H9 (cell line): ENCODE results near the gene FAM219B. TPM values are rescaled to one million over a fixed set of nuclear protein-coding genes. Genes with fewer than 3 reads are reported as not detected.

ENCODE experiments used
- DNase-seq: peaks from one replicate; pipeline ENCODE4 v3.0.0-alpha.2; 2017
- H2AFZ ChIP-seq: one replicate; pipeline ENCODE4 v1.6.1; 2013; ENCODE audit warnings: mild to moderate bottlenecking, low read length, control low read depth, moderate library complexity
- H2AK5ac ChIP-seq: 2 replicates; pipeline ENCODE4 v1.6.1; 2013; ENCODE audit warnings: low read length, control low read depth, mixed read lengths; ENCODE audit not compliant: insufficient read length
- H2BK120ac ChIP-seq: one replicate; pipeline ENCODE4 v1.6.1; 2013; ENCODE audit warnings: low read depth, mild to moderate bottlenecking, low read length, control low read depth, inconsistent platforms; ENCODE audit not compliant: poor library complexity, severe bottlenecking
- H2BK12ac ChIP-seq: 2 replicates; pipeline ENCODE4 v1.6.1; 2013; ENCODE audit warnings: low read length, control low read depth, mixed read lengths, low read depth; ENCODE audit not compliant: insufficient read length
- H2BK15ac ChIP-seq: 2 replicates; pipeline ENCODE4 v1.6.1; 2013; ENCODE audit warnings: low read depth, low read length, control low read depth
- H2BK20ac ChIP-seq: one replicate; pipeline ENCODE4 v1.6.1; 2013; ENCODE audit warnings: low read depth, mild to moderate bottlenecking, low read length, control low read depth, inconsistent platforms; ENCODE audit not compliant: poor library complexity, severe bottlenecking
- H2BK5ac ChIP-seq: 2 replicates; pipeline ENCODE4 v1.6.1; 2013; ENCODE audit warnings: low read length, control low read depth, mixed read lengths; ENCODE audit not compliant: insufficient read length
- H3K14ac ChIP-seq: 2 replicates; pipeline ENCODE4 v1.6.1; 2013; ENCODE audit warnings: low read length, control low read depth; ENCODE audit not compliant: insufficient read depth
- H3K18ac ChIP-seq: 2 replicates; pipeline ENCODE4 v1.6.1; 2013; ENCODE audit warnings: low read depth, mild to moderate bottlenecking, mixed read lengths, low read length, control low read depth; ENCODE audit not compliant: insufficient read length
- H3K23ac ChIP-seq: 2 replicates; pipeline ENCODE4 v1.6.1; 2013; ENCODE audit warnings: low read length, control low read depth, mixed read lengths, low read depth; ENCODE audit not compliant: insufficient read length
- H3K23me2 ChIP-seq: 2 replicates; pipeline ENCODE4 v1.6.1; 2013; ENCODE audit warnings: low read depth, mild to moderate bottlenecking, mixed read lengths, low read length, control low read depth; ENCODE audit not compliant: insufficient read length, poor library complexity, severe bottlenecking
- H3K27ac ChIP-seq: 2 replicates; pipeline ENCODE4 v1.5.1; 2013; ENCODE audit warnings: low read length, control low read depth, mixed read lengths, low read depth; ENCODE audit not compliant: insufficient read length
- H3K27me3 ChIP-seq: 2 replicates; pipeline ENCODE4 v1.6.1; 2013; ENCODE audit warnings: low read length, control low read depth, inconsistent platforms; ENCODE audit not compliant: insufficient read depth
- H3K4ac ChIP-seq: 2 replicates; pipeline ENCODE4 v1.6.1; 2013; ENCODE audit warnings: low read depth, mild to moderate bottlenecking, control low read depth, inconsistent platforms, low read length, moderate library complexity
- H3K4me1 ChIP-seq: 2 replicates; pipeline ENCODE4 v1.6.1; 2013; ENCODE audit warnings: low read length, control low read depth, inconsistent platforms; ENCODE audit not compliant: insufficient read depth
- H3K4me2 ChIP-seq: 2 replicates; pipeline ENCODE4 v1.6.1; 2013; ENCODE audit warnings: low read length, control low read depth, mixed read lengths; ENCODE audit not compliant: insufficient read length, insufficient read depth
- H3K56ac ChIP-seq: 2 replicates; pipeline ENCODE4 v1.6.1; 2013; ENCODE audit warnings: low read depth, mild to moderate bottlenecking, mixed read lengths, low read length, control low read depth; ENCODE audit not compliant: insufficient read length
- H3K79me1 ChIP-seq: 2 replicates; pipeline ENCODE4 v1.6.1; 2013; ENCODE audit warnings: low read depth, mild to moderate bottlenecking, moderate library complexity, low read length, control low read depth, inconsistent platforms; ENCODE audit not compliant: insufficient read depth, poor library complexity, severe bottlenecking
- H3K79me2 ChIP-seq: 2 replicates; pipeline ENCODE4 v1.6.1; 2013; ENCODE audit warnings: low read length, control low read depth, inconsistent platforms; ENCODE audit not compliant: insufficient read depth
- H3K9ac ChIP-seq: 2 replicates; pipeline ENCODE4 v1.6.1; 2013; ENCODE audit warnings: low read length, control low read depth, mixed read lengths; ENCODE audit not compliant: insufficient read length; ENCODE audit errors: extremely low read depth
- H3K9me3 ChIP-seq: one replicate; pipeline ENCODE4 v1.6.1; 2013; ENCODE audit warnings: low read depth, low read length, inconsistent platforms; ENCODE audit not compliant: control insufficient read depth
- H3T11ph ChIP-seq: one replicate; pipeline ENCODE4 v1.6.1; 2013; ENCODE audit warnings: mild to moderate bottlenecking, low read length, control low read depth, inconsistent platforms
- H4K20me1 ChIP-seq: one replicate; pipeline ENCODE4 v1.6.1; 2013; ENCODE audit not compliant: control insufficient read depth, insufficient read length, insufficient read depth
- H4K5ac ChIP-seq: 2 replicates; pipeline ENCODE4 v1.6.1; 2013; ENCODE audit warnings: low read depth, mild to moderate bottlenecking, mixed read lengths, low read length, control low read depth; ENCODE audit not compliant: insufficient read length
- H4K8ac ChIP-seq: replicated peaks from 2 replicates; pipeline ENCODE4 v1.6.1; 2013; ENCODE audit warnings: low read length, control low read depth, mixed read lengths, low read depth; ENCODE audit not compliant: insufficient read length
- H4K91ac ChIP-seq: 2 replicates; pipeline ENCODE4 v1.6.1; 2013; ENCODE audit warnings: low read depth, mild to moderate bottlenecking, moderate library complexity, mixed read lengths, low read length, control low read depth; ENCODE audit not compliant: insufficient read length
- H3K27ac Mint-ChIP-seq, 3 experiments: 2 replicates in 2 of 3; 3 replicates in 1 of 3; pipeline ENCODE4 v1.8.0; 2020 to 2021; ENCODE audit warnings: mixed read lengths in 3 of 3, mild to moderate bottlenecking in 1 of 3, moderate library complexity in 1 of 3
- H3K27me3 Mint-ChIP-seq: 2 replicates; pipeline ENCODE4 v1.8.0; 2021; ENCODE audit warnings: low read depth, mild to moderate bottlenecking, moderate library complexity, mixed read lengths
- H3K36me3 Mint-ChIP-seq, 3 experiments: 2 replicates in 2 of 3; 3 replicates in 1 of 3; pipeline ENCODE4 v1.8.0; 2020 to 2021; ENCODE audit warnings: low read depth in 3 of 3, mixed read lengths in 3 of 3; ENCODE audit not compliant: insufficient read depth in 1 of 3
- H3K4me1 Mint-ChIP-seq, 2 experiments: 2 replicates each; pipeline ENCODE4 v1.8.0; 2020; ENCODE audit warnings: mixed read lengths in 2 of 2
- H3K4me3 Mint-ChIP-seq, 2 experiments: 2 replicates in 1 of 2; 3 replicates in 1 of 2; pipeline ENCODE4 v1.8.0; 2020 to 2021; ENCODE audit warnings: mild to moderate bottlenecking in 2 of 2, mixed read lengths in 2 of 2, moderate library complexity in 1 of 2
- H3K9me3 Mint-ChIP-seq, 2 experiments: 2 replicates in 1 of 2; 3 replicates in 1 of 2; pipeline ENCODE4 v1.8.0; 2020; ENCODE audit warnings: mild to moderate bottlenecking in 2 of 2, mixed read lengths in 2 of 2, moderate library complexity in 1 of 2
- WGBS: extraction: QIAGEN DNeasy Blood & Tissue Kit; methylation state at CpG from one replicate; pipeline ENCODE4 v1.1.7; 2013; ENCODE audit warnings: missing lambda C conversion rate, low lambda C conversion rate, mixed read lengths; ENCODE audit not compliant: insufficient read length; ENCODE audit errors: extremely low coverage; 5-methylcytosine and 5-hydroxymethylcytosine counted together
- total RNA-seq: library from RNA; stranded (reverse); gene quantifications from 2 replicates; pipeline ENCODE4 v1.2.1, GENCODE V29; 2021
- TF ChIP-seq, protein P1 (sequence below): fragments of 200-600 bp; sonication (generic); conservative IDR thresholded peaks from 3 replicates; pipeline ENCODE4 v1.8.0; 2021; ENCODE audit warnings: antibody characterized with exemption, mild to moderate bottlenecking

FAM219B gene
- total RNA-seq, 1 experiment from 2014 or later: 60.3 TPM

- Histone ChIP-seq H3K14ac (no peak overlapping the region), H2BK12ac (no peak overlapping the region), H3K23me2 (peaks cover 34% of the 10 kb centered on the region), H3K23ac (no peak overlapping the region), H3K79me2 (peaks cover 3% of the 10 kb centered on the region; the same call in 1 of the 2 replicates), H2BK20ac (no peak overlapping the region), H3K18ac (no peak overlapping the region), H4K91ac (no peak overlapping the region), H3K4ac (no peak overlapping the region), H3K27me3 (peaks cover 11% of the 10 kb centered on the region; the same call in 1 of the 2 replicates), H2AK5ac (no peak overlapping the region), H2BK120ac (no peak overlapping the region), H3K79me1 (no peaks in the 10 kb centered on the region), H3K9ac (no peak overlapping the region), H3K4me2 (peak overlapping the region; percentile 72), H2BK15ac (no peak overlapping the region), H4K8ac (no peak overlapping the region), H3K4me1 (no peaks in the 10 kb centered on the region; the same call in 1 of the 2 replicates), H2AFZ (no peak overlapping the region), H2BK5ac (no peak overlapping the region), H3K56ac (no peak overlapping the region), H4K5ac (no peak overlapping the region), H3K27ac (no peak overlapping the region), H3T11ph (no peak overlapping the region), H4K20me1 (no peaks in the 10 kb centered on the region), H3K9me3 (no peaks in the 10 kb centered on the region)
- Mint-ChIP-seq H3K4me3 (peak overlapping the region; percentile 67 to 92), H3K36me3 (peaks cover 0 to 2% (median 0%) of the 10 kb centered on the region in 3 experiments; a peak in 2 of 7 replicates), H3K27ac (no peak overlapping the region), H3K4me1 (peaks cover 33 to 44% of the 10 kb centered on the region in 2 experiments), H3K27me3 (peaks cover 48% of the 10 kb centered on the region), H3K9me3 (no peaks in the 10 kb centered on the region)
- DNase-seq: no peak
- TF ChIP-seq, protein P1, sequence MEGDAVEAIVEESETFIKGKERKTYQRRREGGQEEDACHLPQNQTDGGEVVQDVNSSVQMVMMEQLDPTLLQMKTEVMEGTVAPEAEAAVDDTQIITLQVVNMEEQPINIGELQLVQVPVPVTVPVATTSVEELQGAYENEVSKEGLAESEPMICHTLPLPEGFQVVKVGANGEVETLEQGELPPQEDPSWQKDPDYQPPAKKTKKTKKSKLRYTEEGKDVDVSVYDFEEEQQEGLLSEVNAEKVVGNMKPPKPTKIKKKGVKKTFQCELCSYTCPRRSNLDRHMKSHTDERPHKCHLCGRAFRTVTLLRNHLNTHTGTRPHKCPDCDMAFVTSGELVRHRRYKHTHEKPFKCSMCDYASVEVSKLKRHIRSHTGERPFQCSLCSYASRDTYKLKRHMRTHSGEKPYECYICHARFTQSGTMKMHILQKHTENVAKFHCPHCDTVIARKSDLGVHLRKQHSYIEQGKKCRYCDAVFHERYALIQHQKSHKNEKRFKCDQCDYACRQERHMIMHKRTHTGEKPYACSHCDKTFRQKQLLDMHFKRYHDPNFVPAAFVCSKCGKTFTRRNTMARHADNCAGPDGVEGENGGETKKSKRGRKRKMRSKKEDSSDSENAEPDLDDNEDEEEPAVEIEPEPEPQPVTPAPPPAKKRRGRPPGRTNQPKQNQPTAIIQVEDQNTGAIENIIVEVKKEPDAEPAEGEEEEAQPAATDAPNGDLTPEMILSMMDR: no peak
- WGBS: no CpG with 5 or more reads among the region's 8 CpGs
These were observed 48.4 kb upstream of the FAM219B start for GRCh38 chr15:74955017-74955416.
